ENCODE results near the gene ZNF397.
"Not testable (repeated sequence)": the region's sequence is repeated elsewhere in the genome, so short reads cannot be mapped to it uniquely, and the experiment has no call there.

Gene ZNF397

GRCh38 chr18:35240664-35241447 is at the start of gene ZNF397:
Gene ZNF397, plus strand, starts transcription at chr18:35241034. Its CDS starts 1,437 bp downstream, at chr18:35242471.
- peak; percentile 57 for DNase-seq

- DNase-seq = no peak
Measured at GRCh38 chr18:35191698-35192025, 49.2 kb upstream of the ZNF397 start.

DNA sequence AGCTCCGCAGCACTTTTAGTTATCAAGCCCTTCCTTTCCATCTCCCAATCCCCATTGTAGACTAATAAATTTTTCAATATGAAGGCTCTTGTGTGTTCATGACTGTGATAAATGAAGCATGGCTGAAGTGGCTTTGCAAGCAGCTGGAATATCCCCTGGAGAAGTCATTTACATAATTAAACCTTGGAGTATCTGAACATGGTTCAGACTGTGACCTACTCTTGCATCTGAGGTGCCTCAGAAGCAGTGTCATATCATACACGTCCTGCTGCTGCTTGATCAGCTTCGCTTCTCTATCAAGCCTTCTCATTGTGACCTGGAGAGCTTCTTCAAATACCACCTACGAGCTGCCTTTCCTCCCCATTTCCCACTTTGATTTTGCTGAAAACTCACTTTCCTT is 48.4 kb upstream of the ZNF397 start:
- DNase-seq = peak; percentile 90

GRCh38 chr18:35193316-35193715 is 47.5 kb upstream of the ZNF397 start:
- peak; percentile 68 for DNase-seq

DNA sequence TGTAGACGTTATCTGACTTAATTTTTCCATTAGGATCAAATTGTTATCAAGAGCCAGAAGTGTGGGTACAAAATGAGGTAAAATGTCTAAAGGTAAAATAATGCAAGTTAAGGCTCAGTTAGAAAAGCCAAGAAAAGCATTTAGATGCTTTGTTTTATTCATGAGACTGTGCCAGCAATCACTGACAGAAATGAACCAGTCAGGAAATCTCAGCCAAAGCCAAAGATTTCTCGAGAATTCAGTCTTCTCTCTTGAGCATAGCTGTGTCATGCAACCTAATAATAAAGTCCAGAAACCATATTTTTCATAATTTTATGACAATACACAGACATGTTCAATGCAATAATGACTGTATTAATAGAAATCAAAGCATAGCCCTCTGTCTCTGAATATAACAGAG is 43.5 kb upstream of the ZNF397 start:
- DNase-seq = no peak

GRCh38 chr18:35201256-35201931 is 39.4 kb upstream of the ZNF397 start:
- DNase-seq = no peak

DNA sequence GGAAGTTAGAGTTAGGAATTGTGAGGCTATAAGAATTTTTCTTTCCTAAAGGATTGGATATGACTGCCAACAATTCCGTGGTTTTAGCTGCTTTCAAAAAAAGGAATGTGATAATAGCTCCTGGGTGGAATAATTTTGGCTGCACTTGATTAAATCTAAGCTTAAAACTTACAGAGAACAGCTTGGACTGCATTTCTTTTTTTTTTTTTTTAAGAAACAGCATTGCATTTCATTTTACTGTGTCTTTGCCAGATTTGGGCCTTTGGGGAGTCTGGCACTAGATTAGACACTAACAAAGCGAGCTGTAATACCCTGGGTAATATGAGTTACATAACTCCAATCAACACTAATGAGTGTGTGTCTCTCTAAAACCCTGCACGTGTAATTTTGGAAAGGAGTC is 37.8 kb upstream of the ZNF397 start:
- no peak for DNase-seq

GRCh38 chr18:35205199-35205712 is 35.6 kb upstream of the ZNF397 start:
- no peak for DNase-seq

- not testable (repeated sequence) for DNase-seq
Measured at GRCh38 chr18:35205746-35206458, 34.9 kb upstream of the ZNF397 start.

- no peak for DNase-seq
Measured at GRCh38 chr18:35215026-35215425, 25.8 kb upstream of the ZNF397 start.

GRCh38 chr18:35216611-35217010 is 24.2 kb upstream of the ZNF397 start:
- DNase-seq = not testable (repeated sequence)

- DNase-seq = not testable (repeated sequence)
Measured at GRCh38 chr18:35219331-35219730, 21.5 kb upstream of the ZNF397 start.

- DNase-seq = no peak
Measured at GRCh38 chr18:35220424-35220823, 20.4 kb upstream of the ZNF397 start.

DNA sequence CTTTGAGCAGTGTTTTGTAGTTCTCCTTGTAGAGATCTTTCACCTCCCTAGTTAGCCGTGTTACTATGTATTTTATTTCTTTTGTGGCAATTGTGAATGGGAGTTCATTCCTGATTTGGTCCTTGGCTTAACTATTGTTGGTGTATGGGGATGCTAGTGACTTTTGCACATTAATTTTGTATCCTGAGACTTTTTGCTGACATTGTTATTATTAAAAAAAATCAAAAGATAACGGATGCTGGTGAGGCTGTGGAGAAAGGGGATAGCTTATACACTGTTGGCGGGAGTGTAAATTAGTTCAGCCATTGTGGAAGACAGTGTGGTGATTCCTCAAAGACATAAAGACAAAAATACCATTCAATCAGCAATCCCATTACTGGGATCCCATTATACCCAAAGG is 17.0 kb upstream of the ZNF397 start:
- DNase-seq = no peak

- DNase-seq = no peak
Measured at GRCh38 chr18:35227254-35227653, 13.6 kb upstream of the ZNF397 start.

- peak; percentile 11 for DNase-seq
Measured at GRCh38 chr18:35231052-35231451, 9.8 kb upstream of the ZNF397 start.

DNA sequence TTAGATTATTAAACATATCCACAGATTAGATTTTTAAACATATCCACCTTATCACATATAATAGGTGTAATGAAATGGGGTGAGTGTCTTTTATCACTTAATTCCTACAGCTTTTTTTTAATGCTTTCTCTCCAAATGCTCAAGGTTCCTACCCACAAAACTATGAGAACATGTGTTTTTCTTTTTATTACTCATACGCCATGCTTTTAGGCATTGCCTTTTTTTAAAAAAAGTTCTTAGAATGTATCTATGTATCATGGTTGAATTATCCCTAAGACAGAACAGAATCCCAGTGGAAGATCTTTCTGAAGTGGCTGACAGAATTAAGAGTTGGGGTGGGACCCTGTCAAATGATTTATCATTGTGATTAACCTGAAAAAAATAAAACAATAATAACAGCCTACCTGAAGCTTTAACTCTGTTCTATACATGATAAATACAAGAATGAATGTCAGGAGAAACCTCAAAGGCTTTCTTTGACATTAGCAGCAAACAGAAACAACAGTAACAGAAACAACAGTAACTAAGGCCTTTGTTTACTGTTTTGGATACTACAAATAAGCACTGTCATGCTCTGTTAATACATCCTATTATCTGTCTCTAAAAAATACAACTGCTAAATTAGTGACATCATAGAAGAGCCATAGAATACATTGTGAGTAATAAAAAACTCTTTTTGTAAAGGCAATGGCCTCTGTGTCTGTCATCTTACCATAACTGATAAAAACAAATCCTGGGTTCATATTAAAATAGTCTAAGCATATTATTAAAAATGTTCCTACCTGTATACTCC is 4.1 kb upstream of the ZNF397 start:
- DNase-seq = no peak

DNA sequence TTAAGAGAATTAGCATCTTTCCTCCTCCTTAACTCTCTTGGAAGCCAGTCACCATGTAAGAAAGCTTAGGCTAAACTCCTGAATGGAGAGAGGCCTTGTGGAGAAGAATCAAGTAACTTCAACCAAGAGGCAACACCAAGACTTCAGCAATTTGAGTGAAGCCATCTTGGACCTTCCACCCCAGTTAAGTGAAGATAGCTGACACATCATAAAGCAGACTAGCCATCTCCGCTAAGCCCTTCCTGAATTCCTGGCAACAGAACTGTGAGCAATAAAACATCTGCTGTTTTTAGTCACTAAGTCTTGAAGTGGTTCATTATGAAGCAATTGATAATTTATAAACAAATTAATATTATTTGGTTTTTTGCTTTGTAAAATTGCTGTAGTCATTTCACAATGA is 1.5 kb upstream of the ZNF397 start:
- no peak for DNase-seq

- no peak for DNase-seq
Measured at GRCh38 chr18:35241448-35241804, 592 bp downstream of the ZNF397 start.

GRCh38 chr18:35242426-35242825 is 1.6 kb downstream of the ZNF397 start:
- no peak for DNase-seq

GRCh38 chr18:35244671-35245070 is 3.8 kb downstream of the ZNF397 start:
- DNase-seq = no peak

- no peak for DNase-seq
Measured at GRCh38 chr18:35245719-35246317, 5.0 kb downstream of the ZNF397 start.

- no peak for DNase-seq
Measured at GRCh38 chr18:35246831-35247230, 6.0 kb downstream of the ZNF397 start.

Measured in NCI-H187 treated with DMSO at 0.1 percent for 48 hours (cell line).